Measurements from ENCODE around the gene CSK. TPM values are rescaled to one million over a fixed set of nuclear protein-coding genes. Genes with fewer than 3 reads are reported as not detected.
A peak's percentile ranks its signal among the peaks of the same experiment; 100 is the strongest.

Gene CSK
- total RNA-seq, 1 experiment from 2014 or later, result 49.2 TPM

GRCh38 chr15:74748322-74748946 is 33.4 kb upstream of the CSK start, which contains the start of gene CYP1A2:
Gene CYP1A2 (plus strand): TSS chr15:74748845. CDS start chr15:74749739, 894 bp downstream.
- H4K20me1 ChIP-seq (ENCODE audit: control insufficient read depth, insufficient read depth, insufficient read length), result no peaks in the 10 kb centered on the region
- no peak within 1 kb of the TSS for H2BK15ac ChIP-seq (ENCODE audit: low read depth, low read length)
- H3K27me3 Mint-ChIP-seq (ENCODE audit: low read depth), result peaks cover 44% of the 10 kb centered on the region
- H2BK5ac ChIP-seq (ENCODE audit: insufficient read length, low read length), result no peak within 1 kb of the TSS
- no peaks in the 10 kb centered on the region for H3K23me2 ChIP-seq (ENCODE audit: insufficient read length, low read depth, low read length, poor library complexity, severe bottlenecking)
- H3K14ac ChIP-seq (ENCODE audit: insufficient read depth, low read length), result no peak within 1 kb of the TSS; the same call in 1 of the 2 replicates
- no peak within 1 kb of the TSS for H2AFZ ChIP-seq (ENCODE audit: low read length)
- no peaks in the 10 kb centered on the region for H3K9me3 Mint-ChIP-seq
- no peak within 1 kb of the TSS for H3K27ac Mint-ChIP-seq
- no peak within 1 kb of the TSS for H3T11ph ChIP-seq (ENCODE audit: low read length)
- H2BK20ac ChIP-seq (ENCODE audit: low read depth, low read length, poor library complexity, severe bottlenecking), result no peak within 1 kb of the TSS
- H2AK5ac ChIP-seq (ENCODE audit: insufficient read length, low read length), result no peak within 1 kb of the TSS
- no peak within 1 kb of the TSS for H3K18ac ChIP-seq (ENCODE audit: insufficient read length, low read depth, low read length)
- no peak within 1 kb of the TSS for H3K27ac ChIP-seq (ENCODE audit: insufficient read length, low read depth, low read length)
- no peak within 1 kb of the TSS for H3K4ac ChIP-seq (ENCODE audit: low read depth, low read length)
- no peaks in the 10 kb centered on the region for H3K9me3 ChIP-seq (ENCODE audit: control insufficient read depth, low read depth, low read length)
- no peaks in the 10 kb centered on the region for H3K79me1 ChIP-seq (ENCODE audit: insufficient read depth, low read depth, low read length, poor library complexity, severe bottlenecking)
- H4K5ac ChIP-seq (ENCODE audit: insufficient read length, low read depth, low read length), result no peak within 1 kb of the TSS
- H3K4me3 Mint-ChIP-seq, result no peak within 1 kb of the TSS
- H3K23ac ChIP-seq (ENCODE audit: insufficient read length, low read depth, low read length), result no peak within 1 kb of the TSS
- H3K79me2 ChIP-seq (ENCODE audit: insufficient read depth, low read length), result no peaks in the 10 kb centered on the region
- no peak within 1 kb of the TSS for H4K8ac ChIP-seq (replicated peaks; ENCODE audit: insufficient read length, low read depth, low read length)
- WGBS (ENCODE audit: extremely low coverage, insufficient read length, low lambda C conversion rate), result no CpG with 5 or more reads among the region's 3 CpGs
- no peak within 1 kb of the TSS for H2BK12ac ChIP-seq (ENCODE audit: insufficient read length, low read depth, low read length)
- peaks cover 10 to 18% of the 10 kb centered on the region in 2 experiments for H3K4me1 Mint-ChIP-seq
- H3K36me3 Mint-ChIP-seq (ENCODE audit: insufficient read depth in 1 of 3, low read depth in 3 of 3), result no peaks in the 10 kb centered on the region
- no peak within 1 kb of the TSS for H3K56ac ChIP-seq (ENCODE audit: insufficient read length, low read depth, low read length)
- H3K9ac ChIP-seq (ENCODE audit: extremely low read depth, insufficient read length, low read length), result no peak within 1 kb of the TSS
- no peak within 1 kb of the TSS for H4K91ac ChIP-seq (ENCODE audit: insufficient read length, low read depth, low read length)
- H3K4me1 ChIP-seq (ENCODE audit: insufficient read depth, low read length), result no peaks in the 10 kb centered on the region
- H2BK120ac ChIP-seq (ENCODE audit: low read depth, low read length, poor library complexity, severe bottlenecking), result no peak within 1 kb of the TSS
- DNase-seq, result no peak
- no peak within 1 kb of the TSS for H3K4me2 ChIP-seq (ENCODE audit: insufficient read depth, insufficient read length, low read length)
- 0 out of 3 replicates have a peak, but pooled peaks have one; percentile 14 for TF ChIP-seq CTCF (conservative IDR thresholded peaks at IDR 0.05)
- no peaks in the 10 kb centered on the region; the same call in 1 of the 2 replicates for H3K27me3 ChIP-seq (ENCODE audit: insufficient read depth, low read length)

Data from H9 (cell line).